Spinal cord (tissue), 10 donors: ENCODE results near the gene N4BP2L1. TPM values are rescaled to one million over a fixed set of nuclear protein-coding genes. Genes with fewer than 3 reads are reported as not detected.

Source experiments
- DNase-seq, 6 donors: peaks; one replicate each; pipeline versions ENCODE4 v3.0.0 to v3.0.0-alpha.2; 2013 to 2015; ENCODE audit warnings: low spot score in 6 of 6, low read depth in 4 of 6
- H3K27ac ChIP-seq: one replicate; pipeline ENCODE4 v1.5.1; 2013; ENCODE audit warnings: low read depth, low read length, control low read depth
- H3K27me3 ChIP-seq: one replicate; pipeline ENCODE4 v1.6.1; 2013; ENCODE audit warnings: low read length; ENCODE audit not compliant: control insufficient read depth, insufficient read depth
- H3K36me3 ChIP-seq: one replicate; pipeline ENCODE4 v1.6.1; 2013; ENCODE audit warnings: low read length; ENCODE audit not compliant: control insufficient read depth, insufficient read depth
- H3K4me1 ChIP-seq: one replicate; pipeline ENCODE4 v1.6.1; 2013; ENCODE audit warnings: low read length; ENCODE audit not compliant: control insufficient read depth, insufficient read depth
- H3K4me3 ChIP-seq: one replicate; pipeline ENCODE4 v1.5.1; 2013; ENCODE audit warnings: low read depth, low read length, control low read depth
- H3K9me3 ChIP-seq: one replicate; pipeline ENCODE4 v1.6.1; 2013; ENCODE audit warnings: low read length; ENCODE audit not compliant: control insufficient read depth, insufficient read depth
- WGBS: methylation state at CpG from one replicate; pipeline ENCODE4 v1.1.5; 2013; ENCODE audit warnings: missing lambda C conversion rate; ENCODE audit not compliant: insufficient coverage; 5-methylcytosine and 5-hydroxymethylcytosine counted together
- polyA plus RNA-seq, 2 donors: library from polyadenylated mRNA; unstranded; fragments of 120-200 nt; gene quantifications; one replicate each; pipeline ENCODE4 v1.2.1, GENCODE V29; 2013; ENCODE audit not compliant: insufficient read length in 2 of 2
- total RNA-seq, 2 donors: library from RNA; depleted of rRNA in 1 of 2; stranded (reverse); fragments of 120-200 nt in 1 of 2; fragments of >200 nt in 1 of 2; gene quantifications; one replicate each; pipeline versions ENCODE4 v1.2.3 to v1.2.4, GENCODE V29; 2013 to 2014
- donor health status: healthy.

Gene N4BP2L1
- total and polyA plus RNA-seq, 4 donors, result 18.0 to 23.4 (median 21.3) TPM

DNA sequence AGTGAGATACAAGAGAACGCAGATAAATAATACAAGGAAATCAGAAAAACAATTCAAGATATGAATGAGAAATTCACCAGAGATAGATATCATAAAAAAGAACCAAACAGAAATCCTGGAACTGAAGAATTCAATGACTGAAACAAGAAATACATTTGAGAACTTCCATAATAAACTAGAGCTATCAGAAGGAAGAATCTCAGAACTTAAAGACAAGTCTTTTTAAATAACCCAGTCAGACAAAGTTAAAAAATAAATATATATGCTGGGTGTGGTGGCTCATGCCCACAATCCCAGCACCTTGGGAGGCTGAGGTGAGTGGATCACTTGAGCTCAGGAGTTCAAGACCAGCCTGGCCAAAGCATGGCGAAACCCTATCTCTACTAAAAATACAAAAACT, 28.7 kb upstream of the N4BP2L1 start:
- Histone ChIP-seq H3K4me3 (no peak overlapping the region), H3K4me1 (no peaks in the 10 kb centered on the region), H3K27me3 (no peaks in the 10 kb centered on the region), H3K9me3 (no peaks in the 10 kb centered on the region), H3K36me3 (no peaks in the 10 kb centered on the region), H3K27ac (no peak overlapping the region)
- DNase-seq, result no peak
- WGBS, result no CpG with 5 or more reads among the region's 2 CpGs

- Histone ChIP-seq H3K4me1 (no peaks in the 10 kb centered on the region), H3K27ac (no peak overlapping the region)
- WGBS, result 100% methylated on average over 2 of the region's 2 CpGs
These were observed 27.6 kb upstream of the N4BP2L1 start for GRCh38 chr13:32455594-32455903.

GRCh38 chr13:32454886-32455593, 27.1 kb upstream of the N4BP2L1 start:
- H3K4me3 ChIP-seq, result no peak overlapping the region
- no peaks in the 10 kb centered on the region for H3K36me3 ChIP-seq
- H3K4me1 ChIP-seq, result no peaks in the 10 kb centered on the region
- no peak for DNase-seq
- no peak overlapping the region for H3K27ac ChIP-seq
- H3K9me3 ChIP-seq, result no peaks in the 10 kb centered on the region
- 92% methylated on average over 8 of the region's 8 CpGs for WGBS
- no peaks in the 10 kb centered on the region for H3K27me3 ChIP-seq

More at GRCh38 chr13:32455594-32455903, 27.6 kb upstream of the N4BP2L1 start:
- no peak for DNase-seq
- no peaks in the 10 kb centered on the region for H3K9me3 ChIP-seq
- H3K4me3 ChIP-seq, result no peak overlapping the region
- no peaks in the 10 kb centered on the region for H3K36me3 ChIP-seq
- H3K27me3 ChIP-seq, result no peaks in the 10 kb centered on the region

DNA sequence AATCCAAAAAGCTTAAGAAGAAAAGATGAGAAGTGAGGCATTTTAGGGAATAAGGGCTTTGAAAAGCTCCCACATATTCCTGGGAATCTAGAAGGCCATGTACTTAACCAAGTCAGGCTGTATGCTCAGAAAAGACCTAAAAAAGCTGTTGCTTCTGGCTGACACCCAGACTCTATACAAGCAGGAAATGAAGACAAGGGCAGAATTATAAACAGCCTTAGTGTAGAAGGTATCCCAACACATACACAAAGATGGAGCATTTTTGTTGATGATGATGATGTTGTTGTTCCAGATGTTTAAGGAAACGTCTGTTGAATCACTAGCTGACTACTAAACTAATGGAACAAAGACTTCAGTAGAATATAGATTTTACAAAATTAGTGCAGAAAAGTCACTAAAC, 26.1 kb upstream of the N4BP2L1 start:
- no peak overlapping the region for H3K4me3 ChIP-seq
- H3K27me3 ChIP-seq, result no peaks in the 10 kb centered on the region
- DNase-seq, result peak in 3 of 6 donors; percentile 15 to 35 (median 34)
- no peaks in the 10 kb centered on the region for H3K36me3 ChIP-seq
- H3K27ac ChIP-seq, result no peak overlapping the region
- WGBS, result no CpG with 5 or more reads among the region's 1 CpG
- H3K9me3 ChIP-seq, result no peaks in the 10 kb centered on the region
- H3K4me1 ChIP-seq, result no peaks in the 10 kb centered on the region

- H3K4me3 ChIP-seq, result no peak overlapping the region
- H3K27ac ChIP-seq, result no peak overlapping the region
- no peaks in the 10 kb centered on the region for H3K27me3 ChIP-seq
- WGBS, result no CpG with 5 or more reads among the region's 1 CpG
- no peaks in the 10 kb centered on the region for H3K9me3 ChIP-seq
- H3K36me3 ChIP-seq, result no peaks in the 10 kb centered on the region
- no peaks in the 10 kb centered on the region for H3K4me1 ChIP-seq
- DNase-seq, result no peak
These were observed 21.0 kb upstream of the N4BP2L1 start for GRCh38 chr13:32448972-32449371.

DNA sequence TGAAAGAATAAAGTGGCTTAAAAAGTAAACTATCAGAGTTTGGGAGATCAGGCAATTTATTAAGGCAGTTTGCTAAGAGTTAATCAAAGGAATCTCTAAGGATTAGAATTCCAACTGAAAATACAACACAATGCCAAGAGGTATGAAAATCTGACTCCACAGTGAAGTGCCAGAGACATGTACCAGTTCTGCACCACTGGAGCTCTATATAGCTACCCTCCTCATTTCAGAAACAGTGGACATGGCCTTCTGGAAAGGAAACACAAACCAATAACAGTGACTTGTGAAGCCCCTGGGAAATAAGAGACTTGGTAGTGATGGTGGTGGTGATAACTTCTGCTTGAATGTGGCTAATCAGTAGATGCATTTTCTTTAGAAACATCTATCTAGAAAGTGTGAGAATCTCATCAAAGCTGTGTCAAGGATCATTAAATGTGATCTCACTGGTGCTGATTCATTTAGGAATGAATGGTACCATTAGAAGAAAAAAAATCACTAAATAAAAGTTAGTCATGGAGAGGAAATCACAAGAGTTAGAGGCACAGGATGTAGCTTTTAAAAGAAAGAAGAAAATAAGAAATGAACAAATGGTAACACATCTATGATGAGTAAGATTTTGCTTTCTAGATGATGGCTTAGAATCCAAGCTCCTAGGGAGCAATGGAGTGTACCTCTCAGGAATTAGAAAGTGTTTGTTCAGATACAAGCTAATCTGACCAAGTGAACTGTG, 20.1 kb upstream of the N4BP2L1 start:
- Histone ChIP-seq H3K4me3 (no peak overlapping the region), H3K27me3 (no peaks in the 10 kb centered on the region), H3K9me3 (no peaks in the 10 kb centered on the region), H3K36me3 (no peaks in the 10 kb centered on the region), H3K27ac (no peak overlapping the region), H3K4me1 (no peaks in the 10 kb centered on the region)
- peak in 1 of 6 donors; percentile 54 for DNase-seq

DNA sequence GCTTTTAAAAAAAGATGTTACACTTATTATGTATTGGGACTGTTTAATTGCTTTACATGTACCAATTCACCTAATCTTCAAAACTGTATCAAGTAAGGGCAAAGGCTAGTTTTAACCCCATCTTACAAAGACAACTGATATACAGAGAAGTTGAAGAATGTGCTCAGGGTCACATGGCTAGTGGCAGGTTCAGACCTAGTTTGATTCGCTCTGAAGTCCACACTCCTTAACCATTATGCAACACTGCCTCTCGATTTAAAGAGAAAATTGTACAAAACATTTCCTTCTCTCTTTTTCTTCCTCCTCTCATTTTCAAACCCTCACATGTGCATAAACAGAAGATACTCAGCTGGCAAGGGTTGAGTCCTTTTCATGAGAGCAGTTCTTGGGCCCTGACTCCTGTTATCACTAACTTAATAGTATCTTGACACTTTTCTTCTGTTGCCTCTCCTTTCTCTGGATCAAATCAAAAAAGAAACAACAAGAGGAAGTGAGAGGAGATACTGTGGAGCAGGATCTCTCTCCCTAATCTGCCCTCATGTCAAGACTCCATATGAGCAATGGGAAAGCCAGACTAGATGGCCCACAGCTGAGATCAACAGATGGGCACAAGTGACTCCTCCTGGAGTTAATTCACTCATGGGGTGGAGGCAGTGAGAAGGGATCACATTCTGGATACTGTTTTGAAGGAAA, 19.0 kb upstream of the N4BP2L1 start:
- no peaks in the 10 kb centered on the region for H3K36me3 ChIP-seq
- DNase-seq, result no peak
- no peaks in the 10 kb centered on the region for H3K9me3 ChIP-seq
- H3K27ac ChIP-seq, result no peak overlapping the region
- no peaks in the 10 kb centered on the region for H3K4me1 ChIP-seq
- H3K27me3 ChIP-seq, result no peaks in the 10 kb centered on the region
- 100% methylated on average over 2 of the region's 2 CpGs for WGBS
- H3K4me3 ChIP-seq, result no peak overlapping the region

DNA sequence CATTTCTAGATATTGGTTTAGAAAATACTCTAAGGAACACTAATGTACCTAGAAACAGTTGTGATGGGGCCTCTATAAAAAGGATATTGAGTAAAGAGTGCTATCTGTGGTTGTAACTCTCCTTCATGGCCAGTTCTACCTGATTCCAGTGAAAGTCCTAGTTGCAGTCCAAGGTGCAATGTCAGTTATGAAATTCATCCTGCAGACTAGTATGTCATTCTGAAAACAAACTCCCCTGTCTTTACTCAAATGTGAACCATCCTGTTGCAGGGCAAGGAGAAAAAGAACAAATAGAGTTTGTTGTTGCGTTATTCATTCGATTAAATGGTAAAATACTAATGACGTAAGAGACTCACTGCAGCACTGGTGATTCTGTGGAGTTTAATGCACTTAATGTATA, 18.3 kb upstream of the N4BP2L1 start:
- WGBS, result 63% methylated on average over 2 of the region's 3 CpGs
- H3K27ac ChIP-seq, result no peak overlapping the region
- DNase-seq, result no peak

GRCh38 chr13:32445461-32445860, 17.5 kb upstream of the N4BP2L1 start:
- no peak overlapping the region for H3K27ac ChIP-seq
- no peak for DNase-seq
- H3K4me3 ChIP-seq, result no peak overlapping the region
- H3K9me3 ChIP-seq, result no peaks in the 10 kb centered on the region
- no peaks in the 10 kb centered on the region for H3K4me1 ChIP-seq
- H3K36me3 ChIP-seq, result no peaks in the 10 kb centered on the region
- no peaks in the 10 kb centered on the region for H3K27me3 ChIP-seq
- WGBS, result no CpG with 5 or more reads among the region's 2 CpGs

More for the DNA sequence above, 18.3 kb upstream of the N4BP2L1 start:
- no peaks in the 10 kb centered on the region for H3K27me3 ChIP-seq
- H3K9me3 ChIP-seq, result no peaks in the 10 kb centered on the region
- no peak overlapping the region for H3K4me3 ChIP-seq
- H3K4me1 ChIP-seq, result no peaks in the 10 kb centered on the region
- H3K36me3 ChIP-seq, result no peaks in the 10 kb centered on the region
